Trophoblast cell (in vitro differentiated cells and primary cell): ENCODE results near the gene ENO2.

Source experiments
- DNase-seq, 2 donors: peaks; one replicate each; pipeline ENCODE4 v3.0.0-alpha.2; 2016
- H2AFZ ChIP-seq: 2 replicates; pipeline ENCODE4 v1.6.1; 2013; ENCODE audit warnings: low read length, moderate library complexity, mild to moderate bottlenecking; ENCODE audit not compliant: insufficient read depth, poor library complexity
- H2AK5ac ChIP-seq: 2 replicates; pipeline ENCODE4 v1.6.1; 2013; ENCODE audit warnings: mild to moderate bottlenecking, low read length
- H2BK120ac ChIP-seq: 2 replicates; pipeline ENCODE4 v1.6.1; 2013; ENCODE audit warnings: low read length, mild to moderate bottlenecking, moderate library complexity; ENCODE audit not compliant: insufficient read depth, poor library complexity
- H2BK12ac ChIP-seq: 2 replicates; pipeline ENCODE4 v1.6.1; 2013; ENCODE audit warnings: mild to moderate bottlenecking, low read length, moderate library complexity
- H2BK5ac ChIP-seq: 2 replicates; pipeline ENCODE4 v1.6.1; 2013; ENCODE audit warnings: low read length, low read depth, moderate library complexity, mild to moderate bottlenecking; ENCODE audit not compliant: poor library complexity
- H3K14ac ChIP-seq: 2 replicates; pipeline ENCODE4 v1.6.1; 2013; ENCODE audit warnings: mild to moderate bottlenecking, low read length
- H3K18ac ChIP-seq: 2 replicates; pipeline ENCODE4 v1.6.1; 2013; ENCODE audit warnings: mild to moderate bottlenecking, low read length
- H3K23ac ChIP-seq: 2 replicates; pipeline ENCODE4 v1.6.1; 2013; ENCODE audit warnings: low read length
- H3K27ac ChIP-seq: 2 replicates; pipeline ENCODE4 v1.5.1; 2013; ENCODE audit warnings: low read depth, mild to moderate bottlenecking, inconsistent platforms, low read length, moderate library complexity
- H3K27me3 ChIP-seq: 2 replicates; pipeline ENCODE4 v1.6.1; 2013; ENCODE audit warnings: inconsistent platforms, mild to moderate bottlenecking, low read length, moderate library complexity; ENCODE audit not compliant: insufficient read depth
- H3K36me3 ChIP-seq, 2 experiments: 1 replicate in 1 of 2; 2 replicates in 1 of 2; pipeline ENCODE4 v1.6.1; 2013; ENCODE audit warnings: low read length in 2 of 2, mild to moderate bottlenecking in 2 of 2, moderate library complexity in 1 of 2; ENCODE audit not compliant: insufficient read depth in 2 of 2, control insufficient read depth in 1 of 2
- H3K4ac ChIP-seq: 2 replicates; pipeline ENCODE4 v1.6.1; 2013; ENCODE audit warnings: low read depth, mild to moderate bottlenecking, low read length, moderate library complexity
- H3K4me1 ChIP-seq, 2 experiments: 1 replicate in 1 of 2; 2 replicates in 1 of 2; pipeline ENCODE4 v1.6.1; 2013; ENCODE audit warnings: low read length in 2 of 2, mild to moderate bottlenecking in 2 of 2, moderate library complexity in 1 of 2; ENCODE audit not compliant: insufficient read depth in 2 of 2, control insufficient read depth in 1 of 2
- H3K4me2 ChIP-seq: 2 replicates; pipeline ENCODE4 v1.6.1; 2013; ENCODE audit warnings: inconsistent platforms, mild to moderate bottlenecking, low read length, moderate library complexity
- H3K4me3 ChIP-seq: 2 replicates; pipeline ENCODE4 v1.5.1; 2013; ENCODE audit warnings: mild to moderate bottlenecking, low read depth, low read length, inconsistent platforms
- H3K79me1 ChIP-seq: one replicate; pipeline ENCODE4 v1.6.1; 2013; ENCODE audit warnings: low read length
- H3K79me2 ChIP-seq: 2 replicates; pipeline ENCODE4 v1.6.1; 2013; ENCODE audit warnings: low read length, mild to moderate bottlenecking; ENCODE audit not compliant: control insufficient read depth, insufficient read depth, poor library complexity
- H3K9ac ChIP-seq: 2 replicates; pipeline ENCODE4 v1.6.1; 2013; ENCODE audit warnings: mild to moderate bottlenecking, low read length
- H3K9me3 ChIP-seq: 2 replicates; pipeline ENCODE4 v1.6.1; 2013; ENCODE audit warnings: low read depth, mild to moderate bottlenecking, control low read depth, inconsistent platforms, low read length; ENCODE audit not compliant: insufficient read depth
- H4K12ac ChIP-seq: 2 replicates; pipeline ENCODE4 v1.6.1; 2013; ENCODE audit warnings: low read depth, mild to moderate bottlenecking, low read length, moderate library complexity
- H4K8ac ChIP-seq: 2 replicates; pipeline ENCODE4 v1.6.1; 2013; ENCODE audit warnings: low read depth, mild to moderate bottlenecking, low read length, moderate library complexity
- H4K91ac ChIP-seq: one replicate; pipeline ENCODE4 v1.6.1; 2013; ENCODE audit warnings: low read depth, mild to moderate bottlenecking, low read length, moderate library complexity
- WGBS: extraction: QIAGEN DNeasy Blood & Tissue Kit; methylation state at CpG from one replicate; pipeline ENCODE4 v1.1.7; 2013; ENCODE audit warnings: missing lambda C conversion rate; ENCODE audit not compliant: insufficient read length, insufficient coverage; ENCODE audit errors: extremely low coverage; 5-methylcytosine and 5-hydroxymethylcytosine counted together

ENO2 gene

DNA sequence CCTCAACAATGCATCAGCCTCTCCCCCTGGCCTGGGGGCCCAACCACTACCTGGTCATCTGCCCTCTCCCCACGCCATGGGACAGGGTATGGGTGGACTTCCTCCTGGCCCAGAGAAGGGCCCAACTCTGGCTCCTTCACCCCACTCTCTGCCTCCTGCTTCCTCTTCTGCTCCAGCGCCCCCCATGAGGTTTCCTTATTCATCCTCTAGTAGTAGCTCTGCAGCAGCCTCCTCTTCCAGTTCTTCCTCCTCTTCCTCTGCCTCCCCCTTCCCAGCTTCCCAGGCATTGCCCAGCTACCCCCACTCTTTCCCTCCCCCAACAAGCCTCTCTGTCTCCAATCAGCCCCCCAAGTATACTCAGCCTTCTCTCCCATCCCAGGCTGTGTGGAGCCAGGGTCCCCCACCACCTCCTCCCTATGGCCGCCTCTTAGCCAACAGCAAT, 21.8 kb downstream of the ENO2 start:
- Histone ChIP-seq H3K9ac (no peak overlapping the region), H4K12ac (no peak overlapping the region), H4K8ac (no peak overlapping the region), H4K91ac (no peak overlapping the region), H3K4me3 (no peak overlapping the region), H2BK12ac (no peak overlapping the region), H2AFZ (no peak overlapping the region), H3K18ac (no peak overlapping the region), H3K4ac (no peak overlapping the region), H3K23ac (no peak overlapping the region), H2AK5ac (no peak overlapping the region), H2BK120ac (no peak overlapping the region), H3K4me2 (no peak overlapping the region), H3K27ac (no peak overlapping the region), H3K79me1 (peaks cover 8% of the 10 kb centered on the region), H3K14ac (no peak overlapping the region), H3K36me3 (peaks cover 60 to 68% of the 10 kb centered on the region in 2 experiments), H3K9me3 (no peaks in the 10 kb centered on the region), H3K27me3 (no peaks in the 10 kb centered on the region), H3K4me1 (peaks cover 5 to 9% of the 10 kb centered on the region in 2 experiments), H2BK5ac (no peak overlapping the region), H3K79me2 (peaks cover 8% of the 10 kb centered on the region)
- WGBS = no CpG with 5 or more reads among the region's 3 CpGs
- no peak for DNase-seq

DNA sequence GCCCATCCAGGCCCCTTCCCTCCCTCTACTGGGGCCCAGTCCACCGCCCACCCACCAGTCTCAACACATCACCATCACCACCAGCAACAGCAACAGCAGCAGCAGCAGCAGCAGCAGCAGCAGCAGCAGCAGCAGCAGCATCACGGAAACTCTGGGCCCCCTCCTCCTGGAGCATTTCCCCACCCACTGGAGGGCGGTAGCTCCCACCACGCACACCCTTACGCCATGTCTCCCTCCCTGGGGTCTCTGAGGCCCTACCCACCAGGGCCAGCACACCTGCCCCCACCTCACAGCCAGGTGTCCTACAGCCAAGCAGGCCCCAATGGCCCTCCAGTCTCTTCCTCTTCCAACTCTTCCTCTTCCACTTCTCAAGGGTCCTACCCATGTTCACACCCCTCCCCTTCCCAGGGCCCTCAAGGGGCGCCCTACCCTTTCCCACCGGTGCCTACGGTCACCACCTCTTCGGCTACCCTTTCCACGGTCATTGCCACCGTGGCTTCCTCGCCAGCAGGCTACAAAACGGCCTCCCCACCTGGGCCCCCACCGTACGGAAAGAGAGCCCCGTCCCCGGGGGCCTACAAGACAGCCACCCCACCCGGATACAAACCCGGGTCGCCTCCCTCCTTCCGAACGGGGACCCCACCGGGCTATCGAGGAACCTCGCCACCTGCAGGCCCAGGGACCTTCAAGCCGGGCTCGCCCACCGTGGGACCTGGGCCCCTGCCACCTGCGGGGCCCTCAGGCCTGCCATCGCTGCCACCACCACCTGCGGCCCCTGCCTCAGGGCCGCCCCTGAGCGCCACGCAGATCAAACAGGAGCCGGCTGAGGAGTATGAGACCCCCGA, 22.5 kb downstream of the ENO2 start:
- Histone ChIP-seq H3K79me2 (peaks cover 8% of the 10 kb centered on the region), H2AK5ac (no peak overlapping the region), H3K79me1 (peaks cover 8% of the 10 kb centered on the region), H2BK5ac (no peak overlapping the region), H3K4ac (no peak overlapping the region), H3K9me3 (no peaks in the 10 kb centered on the region), H3K4me3 (peak overlapping the region; percentile 54), H2AFZ (no peak overlapping the region), H3K4me2 (peak overlapping the region; percentile 72), H3K23ac (no peak overlapping the region), H3K4me1 (peaks cover 5 to 9% of the 10 kb centered on the region in 2 experiments), H4K8ac (peak overlapping the region; percentile 59), H3K14ac (no peak overlapping the region), H3K9ac (no peak overlapping the region), H3K27me3 (no peaks in the 10 kb centered on the region), H4K91ac (no peak overlapping the region), H3K27ac (peak overlapping the region; percentile 70), H2BK12ac (no peak overlapping the region), H2BK120ac (no peak overlapping the region), H3K36me3 (peaks cover 66 to 74% of the 10 kb centered on the region in 2 experiments), H3K18ac (no peak overlapping the region), H4K12ac (peak overlapping the region; percentile 46)
- no peak for DNase-seq
- WGBS = no CpG with 5 or more reads among the region's 36 CpGs

DNA sequence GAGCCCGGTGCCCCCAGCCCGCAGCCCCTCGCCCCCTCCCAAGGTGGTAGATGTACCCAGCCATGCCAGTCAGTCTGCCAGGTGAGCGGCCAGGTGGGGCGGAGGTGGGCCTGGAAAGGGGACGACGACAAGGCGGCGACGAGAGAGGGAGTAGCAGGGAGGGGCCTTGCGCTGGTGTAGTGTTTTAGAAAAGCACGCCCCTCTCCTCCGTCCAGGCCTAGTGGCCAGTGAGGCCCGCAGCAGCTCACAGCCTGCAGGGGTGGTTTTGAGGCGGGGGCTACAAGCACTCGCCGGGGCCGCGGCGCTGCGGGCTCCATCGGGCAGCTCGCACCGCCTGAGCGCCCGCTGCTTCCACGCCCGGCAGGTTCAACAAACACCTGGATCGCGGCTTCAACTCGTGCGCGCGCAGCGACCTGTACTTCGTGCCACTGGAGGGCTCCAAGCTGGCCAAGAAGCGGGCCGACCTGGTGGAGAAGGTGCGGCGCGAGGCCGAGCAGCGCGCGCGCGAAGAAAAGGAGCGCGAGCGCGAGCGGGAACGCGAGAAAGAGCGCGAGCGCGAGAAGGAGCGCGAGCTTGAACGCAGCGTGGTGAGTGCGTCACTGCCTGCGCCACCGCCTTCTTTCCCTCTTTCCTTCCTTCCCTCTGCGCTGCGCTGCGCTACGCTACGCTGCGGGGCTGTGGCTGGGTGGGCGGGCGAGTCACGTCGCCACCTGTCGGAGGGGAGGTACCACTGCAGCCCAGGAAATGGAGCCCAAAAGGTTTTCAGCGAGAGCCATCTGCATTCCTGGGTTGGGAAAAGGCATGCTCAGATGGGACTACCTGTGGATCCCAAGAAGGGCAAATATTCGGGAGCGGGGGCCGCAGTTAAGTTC, 23.3 kb downstream of the ENO2 start:
- Histone ChIP-seq H3K14ac (peak overlapping the region; percentile 71), H2BK5ac (peak overlapping the region; percentile 29)
- WGBS = no CpG with 5 or more reads among the region's 80 CpGs

More for the DNA sequence above, 23.3 kb downstream of the ENO2 start:
- Histone ChIP-seq H3K4ac (peak overlapping the region; percentile 28), H3K9me3 (peaks cover 2% of the 10 kb centered on the region), H3K36me3 (peaks cover 66 to 74% of the 10 kb centered on the region in 2 experiments), H3K4me2 (peak overlapping the region; percentile 72), H3K9ac (peak overlapping the region; percentile 77), H2BK120ac (peak overlapping the region; percentile 34), H4K12ac (peak overlapping the region; percentile 56), H3K23ac (no peak overlapping the region), H3K79me2 (peaks cover 5% of the 10 kb centered on the region), H3K79me1 (peaks cover 8% of the 10 kb centered on the region), H2BK12ac (no peak overlapping the region), H3K18ac (peak overlapping the region; percentile 31), H4K8ac (peak overlapping the region; percentile 84), H3K27ac (peak overlapping the region; percentile 70), H3K27me3 (no peaks in the 10 kb centered on the region), H4K91ac (peak overlapping the region; percentile 71), H3K4me3 (peak overlapping the region; percentile 54), H3K4me1 (peaks cover 7 to 9% of the 10 kb centered on the region in 2 experiments), H2AK5ac (peak overlapping the region; percentile 61), H2AFZ (no peak overlapping the region)
- DNase-seq = peak; percentile 96 to 98
